H1 (cell line): ENCODE measurements around the gene ZNF407. TPM values are rescaled to one million over a fixed set of nuclear protein-coding genes. Genes with fewer than 3 reads are reported as not detected.

ENCODE experiments used
- CBX5 ChIP-seq: fragments of 300-800, 300-1000 bp; sonication (generic); IDR thresholded peaks from 2 replicates; pipeline ENCODE4 v1.7.1; 2016; ENCODE audit warnings: antibody characterized with exemption, low read length, low read depth
- HDAC2 ChIP-seq, 2 experiments: fragments of 300-600 bp in 1 of 2; sonication (generic) in 1 of 2; IDR thresholded peaks; 2 replicates each; pipeline ENCODE4 v1.6.1; 2011 to 2012; ENCODE audit warnings: low read depth in 2 of 2, low read length in 2 of 2, mild to moderate bottlenecking in 2 of 2, moderate library complexity in 2 of 2, borderline replicate concordance in 1 of 2, inconsistent platforms in 1 of 2
- KDM5A ChIP-seq: fragments of 200-600 bp; IDR thresholded peaks from 2 replicates; pipeline ENCODE4 v1.7.1; 2012; ENCODE audit warnings: mild to moderate bottlenecking, low read length, inconsistent platforms, mixed read lengths
- POLR2AphosphoS5 ChIP-seq: IDR thresholded peaks from 2 replicates; pipeline ENCODE4 v1.6.1; 2011; ENCODE audit warnings: low read depth, low read length
- RNF2 ChIP-seq: fragments of 200-900, 300-1000 bp; sonication (generic); IDR thresholded peaks from 2 replicates; pipeline ENCODE4 v1.7.1; 2016; ENCODE audit warnings: borderline replicate concordance, low read depth, mild to moderate bottlenecking, antibody characterized with exemption, low read length; ENCODE audit not compliant: poor library complexity, severe bottlenecking; ENCODE audit errors: missing control alignments
- SIRT6 ChIP-seq: IDR thresholded peaks from one replicate; pipeline ENCODE4 v1.7.1; 2012; ENCODE audit warnings: low read length, inconsistent platforms
- TBP ChIP-seq: IDR thresholded peaks from 2 replicates; pipeline ENCODE4 v1.6.1; 2011; ENCODE audit warnings: low read depth, low read length, improper control_type of control experiment
- TCF12 ChIP-seq: IDR thresholded peaks from 2 replicates; pipeline ENCODE4 v1.6.1; 2011; ENCODE audit warnings: low read depth, mild to moderate bottlenecking, low read length
- polyA plus RNA-seq, 7 experiments: library from polyadenylated mRNA; depleted of rRNA in 3 of 7; stranded (reverse) in 5 of 7; unstranded in 2 of 7; fragments of >200 nt in 5 of 7; fragments of 200-250 nt in 2 of 7; gene quantifications; 1 replicate in 5 of 7; 2 replicates in 1 of 7; 4 replicates in 1 of 7; pipeline versions ENCODE4 v1.2.1 to v1.2.3, GENCODE V29; 2011 to 2013; ENCODE audit warnings: missing spikeins in 2 of 7, mixed read lengths in 2 of 7
- total RNA-seq: library from RNA; stranded (reverse); fragmentation: NEBNext Ultra II Directional; extraction: Animal tissue kit (Norgen Biotek cat#: 25700); gene quantifications from 2 replicates; pipeline ENCODE4 v1.2.1, GENCODE V29; 2021
- TF ChIP-seq, protein P1 (sequence below): fragments of 300-600 bp; sonication (generic); IDR thresholded peaks from 2 replicates; pipeline ENCODE4 v1.7.1; 2012; ENCODE audit warnings: low read length, moderate library complexity, mild to moderate bottlenecking, inconsistent platforms; ENCODE audit not compliant: insufficient replicate concordance

The ZNF407 gene
- total and polyA plus RNA-seq, 2 of the 8 experiments (the other 6 are each of a cell fraction or from before 2014, with no cell fraction given) = 1.5 to 6.8 TPM

DNA sequence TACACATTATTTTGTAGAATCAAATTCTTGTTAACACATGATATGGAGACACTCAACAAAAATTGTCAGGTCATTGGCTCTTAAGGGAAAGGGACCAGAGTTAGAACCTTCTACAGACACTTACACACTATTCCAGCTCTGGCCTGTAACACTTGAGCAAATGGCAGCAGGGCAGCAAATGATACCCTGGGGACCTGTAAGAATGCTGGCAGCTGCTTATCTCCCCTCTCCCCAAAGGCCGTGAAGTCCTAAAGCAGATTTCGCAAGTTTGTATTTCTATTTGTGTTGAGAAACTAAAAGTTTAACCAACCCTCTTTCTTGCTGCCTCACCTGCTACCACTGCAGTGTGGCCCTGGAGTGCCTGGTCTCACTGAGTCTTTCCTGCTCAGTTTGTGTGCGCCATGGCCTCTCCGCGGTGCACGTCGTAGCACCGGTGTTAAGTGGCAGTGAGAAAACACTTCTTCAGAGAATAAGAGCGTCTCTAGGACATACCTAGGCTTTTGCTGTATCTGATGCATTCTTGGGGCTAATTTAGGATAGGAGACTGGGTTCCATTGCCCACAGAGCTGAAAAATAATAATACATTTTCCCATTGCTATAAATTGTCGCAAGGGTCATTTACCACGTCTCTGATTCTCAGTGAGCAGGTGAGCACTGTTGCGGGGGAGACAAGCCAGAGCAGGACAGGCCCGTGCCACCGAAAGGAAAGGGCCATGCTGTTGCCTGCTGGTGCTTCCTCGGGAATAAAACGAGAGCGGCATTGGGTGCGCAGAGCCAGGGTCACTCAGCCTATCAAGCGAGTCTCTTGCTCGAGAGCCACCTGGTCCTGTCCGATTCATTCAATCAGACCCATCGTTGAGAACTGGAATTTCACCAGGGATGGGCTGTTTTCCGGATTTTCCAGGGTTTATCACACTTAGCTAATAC lies 406.4 kb downstream of the ZNF407 start (continued):
- TF ChIP-seq, protein P1, sequence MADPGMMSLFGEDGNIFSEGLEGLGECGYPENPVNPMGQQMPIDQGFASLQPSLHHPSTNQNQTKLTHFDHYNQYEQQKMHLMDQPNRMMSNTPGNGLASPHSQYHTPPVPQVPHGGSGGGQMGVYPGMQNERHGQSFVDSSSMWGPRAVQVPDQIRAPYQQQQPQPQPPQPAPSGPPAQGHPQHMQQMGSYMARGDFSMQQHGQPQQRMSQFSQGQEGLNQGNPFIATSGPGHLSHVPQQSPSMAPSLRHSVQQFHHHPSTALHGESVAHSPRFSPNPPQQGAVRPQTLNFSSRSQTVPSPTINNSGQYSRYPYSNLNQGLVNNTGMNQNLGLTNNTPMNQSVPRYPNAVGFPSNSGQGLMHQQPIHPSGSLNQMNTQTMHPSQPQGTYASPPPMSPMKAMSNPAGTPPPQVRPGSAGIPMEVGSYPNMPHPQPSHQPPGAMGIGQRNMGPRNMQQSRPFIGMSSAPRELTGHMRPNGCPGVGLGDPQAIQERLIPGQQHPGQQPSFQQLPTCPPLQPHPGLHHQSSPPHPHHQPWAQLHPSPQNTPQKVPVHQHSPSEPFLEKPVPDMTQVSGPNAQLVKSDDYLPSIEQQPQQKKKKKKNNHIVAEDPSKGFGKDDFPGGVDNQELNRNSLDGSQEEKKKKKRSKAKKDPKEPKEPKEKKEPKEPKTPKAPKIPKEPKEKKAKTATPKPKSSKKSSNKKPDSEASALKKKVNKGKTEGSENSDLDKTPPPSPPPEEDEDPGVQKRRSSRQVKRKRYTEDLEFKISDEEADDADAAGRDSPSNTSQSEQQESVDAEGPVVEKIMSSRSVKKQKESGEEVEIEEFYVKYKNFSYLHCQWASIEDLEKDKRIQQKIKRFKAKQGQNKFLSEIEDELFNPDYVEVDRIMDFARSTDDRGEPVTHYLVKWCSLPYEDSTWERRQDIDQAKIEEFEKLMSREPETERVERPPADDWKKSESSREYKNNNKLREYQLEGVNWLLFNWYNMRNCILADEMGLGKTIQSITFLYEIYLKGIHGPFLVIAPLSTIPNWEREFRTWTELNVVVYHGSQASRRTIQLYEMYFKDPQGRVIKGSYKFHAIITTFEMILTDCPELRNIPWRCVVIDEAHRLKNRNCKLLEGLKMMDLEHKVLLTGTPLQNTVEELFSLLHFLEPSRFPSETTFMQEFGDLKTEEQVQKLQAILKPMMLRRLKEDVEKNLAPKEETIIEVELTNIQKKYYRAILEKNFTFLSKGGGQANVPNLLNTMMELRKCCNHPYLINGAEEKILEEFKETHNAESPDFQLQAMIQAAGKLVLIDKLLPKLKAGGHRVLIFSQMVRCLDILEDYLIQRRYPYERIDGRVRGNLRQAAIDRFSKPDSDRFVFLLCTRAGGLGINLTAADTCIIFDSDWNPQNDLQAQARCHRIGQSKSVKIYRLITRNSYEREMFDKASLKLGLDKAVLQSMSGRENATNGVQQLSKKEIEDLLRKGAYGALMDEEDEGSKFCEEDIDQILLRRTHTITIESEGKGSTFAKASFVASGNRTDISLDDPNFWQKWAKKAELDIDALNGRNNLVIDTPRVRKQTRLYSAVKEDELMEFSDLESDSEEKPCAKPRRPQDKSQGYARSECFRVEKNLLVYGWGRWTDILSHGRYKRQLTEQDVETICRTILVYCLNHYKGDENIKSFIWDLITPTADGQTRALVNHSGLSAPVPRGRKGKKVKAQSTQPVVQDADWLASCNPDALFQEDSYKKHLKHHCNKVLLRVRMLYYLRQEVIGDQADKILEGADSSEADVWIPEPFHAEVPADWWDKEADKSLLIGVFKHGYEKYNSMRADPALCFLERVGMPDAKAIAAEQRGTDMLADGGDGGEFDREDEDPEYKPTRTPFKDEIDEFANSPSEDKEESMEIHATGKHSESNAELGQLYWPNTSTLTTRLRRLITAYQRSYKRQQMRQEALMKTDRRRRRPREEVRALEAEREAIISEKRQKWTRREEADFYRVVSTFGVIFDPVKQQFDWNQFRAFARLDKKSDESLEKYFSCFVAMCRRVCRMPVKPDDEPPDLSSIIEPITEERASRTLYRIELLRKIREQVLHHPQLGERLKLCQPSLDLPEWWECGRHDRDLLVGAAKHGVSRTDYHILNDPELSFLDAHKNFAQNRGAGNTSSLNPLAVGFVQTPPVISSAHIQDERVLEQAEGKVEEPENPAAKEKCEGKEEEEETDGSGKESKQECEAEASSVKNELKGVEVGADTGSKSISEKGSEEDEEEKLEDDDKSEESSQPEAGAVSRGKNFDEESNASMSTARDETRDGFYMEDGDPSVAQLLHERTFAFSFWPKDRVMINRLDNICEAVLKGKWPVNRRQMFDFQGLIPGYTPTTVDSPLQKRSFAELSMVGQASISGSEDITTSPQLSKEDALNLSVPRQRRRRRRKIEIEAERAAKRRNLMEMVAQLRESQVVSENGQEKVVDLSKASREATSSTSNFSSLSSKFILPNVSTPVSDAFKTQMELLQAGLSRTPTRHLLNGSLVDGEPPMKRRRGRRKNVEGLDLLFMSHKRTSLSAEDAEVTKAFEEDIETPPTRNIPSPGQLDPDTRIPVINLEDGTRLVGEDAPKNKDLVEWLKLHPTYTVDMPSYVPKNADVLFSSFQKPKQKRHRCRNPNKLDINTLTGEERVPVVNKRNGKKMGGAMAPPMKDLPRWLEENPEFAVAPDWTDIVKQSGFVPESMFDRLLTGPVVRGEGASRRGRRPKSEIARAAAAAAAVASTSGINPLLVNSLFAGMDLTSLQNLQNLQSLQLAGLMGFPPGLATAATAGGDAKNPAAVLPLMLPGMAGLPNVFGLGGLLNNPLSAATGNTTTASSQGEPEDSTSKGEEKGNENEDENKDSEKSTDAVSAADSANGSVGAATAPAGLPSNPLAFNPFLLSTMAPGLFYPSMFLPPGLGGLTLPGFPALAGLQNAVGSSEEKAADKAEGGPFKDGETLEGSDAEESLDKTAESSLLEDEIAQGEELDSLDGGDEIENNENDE = no peak
- TF ChIP-seq SIRT6 = no peak
- TF ChIP-seq RNF2 = no peak
- TF ChIP-seq POLR2AphosphoS5 = no peak
- TF ChIP-seq CBX5 = no peak
- TF ChIP-seq TBP = no peak
- no peak for TF ChIP-seq HDAC2 (IDR thresholded peaks at IDR 0.05; ENCODE audit: borderline replicate concordance in 1 of 2, low read depth in 2 of 2, low read length in 2 of 2)
- no peak for TF ChIP-seq KDM5A
- TF ChIP-seq TCF12 = no peak
